ENCODE data around the gene DVL1.

DNA sequence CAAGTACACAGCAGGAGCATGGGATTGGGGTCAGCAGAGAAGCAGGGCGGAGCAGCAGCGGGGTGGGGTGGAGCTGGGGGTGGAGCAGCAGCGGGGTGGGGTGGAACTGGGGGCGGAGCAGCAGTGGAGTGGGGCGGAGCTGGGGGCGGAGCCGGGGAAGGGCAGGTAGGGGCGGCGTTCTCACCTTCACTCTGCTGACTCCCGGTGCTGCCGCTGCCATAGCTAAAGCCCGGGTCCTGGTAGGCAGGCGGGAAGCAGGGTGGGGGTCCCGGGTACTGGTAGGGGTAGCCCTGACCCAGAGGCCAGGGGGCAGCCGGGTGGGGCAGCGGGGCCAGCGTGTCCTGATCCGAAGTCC lies 11.4 kb downstream of the DVL1 start:
- no peak for TF ChIP-seq POLR2A (IDR thresholded peaks at IDR 0.05)
- TF ChIP-seq, protein P1, sequence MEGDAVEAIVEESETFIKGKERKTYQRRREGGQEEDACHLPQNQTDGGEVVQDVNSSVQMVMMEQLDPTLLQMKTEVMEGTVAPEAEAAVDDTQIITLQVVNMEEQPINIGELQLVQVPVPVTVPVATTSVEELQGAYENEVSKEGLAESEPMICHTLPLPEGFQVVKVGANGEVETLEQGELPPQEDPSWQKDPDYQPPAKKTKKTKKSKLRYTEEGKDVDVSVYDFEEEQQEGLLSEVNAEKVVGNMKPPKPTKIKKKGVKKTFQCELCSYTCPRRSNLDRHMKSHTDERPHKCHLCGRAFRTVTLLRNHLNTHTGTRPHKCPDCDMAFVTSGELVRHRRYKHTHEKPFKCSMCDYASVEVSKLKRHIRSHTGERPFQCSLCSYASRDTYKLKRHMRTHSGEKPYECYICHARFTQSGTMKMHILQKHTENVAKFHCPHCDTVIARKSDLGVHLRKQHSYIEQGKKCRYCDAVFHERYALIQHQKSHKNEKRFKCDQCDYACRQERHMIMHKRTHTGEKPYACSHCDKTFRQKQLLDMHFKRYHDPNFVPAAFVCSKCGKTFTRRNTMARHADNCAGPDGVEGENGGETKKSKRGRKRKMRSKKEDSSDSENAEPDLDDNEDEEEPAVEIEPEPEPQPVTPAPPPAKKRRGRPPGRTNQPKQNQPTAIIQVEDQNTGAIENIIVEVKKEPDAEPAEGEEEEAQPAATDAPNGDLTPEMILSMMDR (IDR thresholded peaks at IDR 0.05): no peak

Measured in upper lobe of left lung (tissue), 4 donors.